22Rv1 (cell line): ENCODE data around the gene C9orf72.

Experiments used
- ZFX ChIP-seq: fragments of 450-650 bp; IDR thresholded peaks from 2 replicates; pipeline ENCODE4 v1.6.1; 2017; ENCODE audit warnings: antibody characterized with exemption, borderline replicate concordance
- TF ChIP-seq, protein P1 (sequence below): fragments of 450-650 bp; IDR thresholded peaks from 2 replicates; pipeline ENCODE4 v1.5.1; 2017; ENCODE audit warnings: mild to moderate bottlenecking

DNA sequence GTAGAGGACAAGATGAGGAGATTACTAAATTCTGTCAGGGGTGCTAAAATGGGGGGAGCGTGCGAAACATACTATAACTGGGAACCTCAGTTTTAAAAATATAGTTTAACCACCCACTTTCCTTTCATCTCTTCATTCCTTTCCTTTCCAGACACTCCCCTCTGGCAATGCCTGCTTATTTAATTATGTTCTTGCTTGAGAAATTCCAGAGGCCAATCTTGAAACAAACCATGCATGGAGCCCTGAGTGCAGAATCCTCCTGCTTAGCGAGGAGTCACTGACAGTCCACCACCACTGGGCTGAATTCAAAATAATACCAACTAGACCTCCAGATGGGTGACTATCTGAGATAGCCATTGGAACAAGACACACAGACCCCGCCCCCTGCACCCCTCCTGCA lies 29.7 kb upstream of the C9orf72 start:
- TF ChIP-seq, protein P1, sequence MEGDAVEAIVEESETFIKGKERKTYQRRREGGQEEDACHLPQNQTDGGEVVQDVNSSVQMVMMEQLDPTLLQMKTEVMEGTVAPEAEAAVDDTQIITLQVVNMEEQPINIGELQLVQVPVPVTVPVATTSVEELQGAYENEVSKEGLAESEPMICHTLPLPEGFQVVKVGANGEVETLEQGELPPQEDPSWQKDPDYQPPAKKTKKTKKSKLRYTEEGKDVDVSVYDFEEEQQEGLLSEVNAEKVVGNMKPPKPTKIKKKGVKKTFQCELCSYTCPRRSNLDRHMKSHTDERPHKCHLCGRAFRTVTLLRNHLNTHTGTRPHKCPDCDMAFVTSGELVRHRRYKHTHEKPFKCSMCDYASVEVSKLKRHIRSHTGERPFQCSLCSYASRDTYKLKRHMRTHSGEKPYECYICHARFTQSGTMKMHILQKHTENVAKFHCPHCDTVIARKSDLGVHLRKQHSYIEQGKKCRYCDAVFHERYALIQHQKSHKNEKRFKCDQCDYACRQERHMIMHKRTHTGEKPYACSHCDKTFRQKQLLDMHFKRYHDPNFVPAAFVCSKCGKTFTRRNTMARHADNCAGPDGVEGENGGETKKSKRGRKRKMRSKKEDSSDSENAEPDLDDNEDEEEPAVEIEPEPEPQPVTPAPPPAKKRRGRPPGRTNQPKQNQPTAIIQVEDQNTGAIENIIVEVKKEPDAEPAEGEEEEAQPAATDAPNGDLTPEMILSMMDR = no peak
- no peak for TF ChIP-seq ZFX
